Measurements from ENCODE around the gene ABCB4.
A peak's percentile ranks its signal among the peaks of the same experiment; 100 is the strongest.

ABCB4 gene

DNA sequence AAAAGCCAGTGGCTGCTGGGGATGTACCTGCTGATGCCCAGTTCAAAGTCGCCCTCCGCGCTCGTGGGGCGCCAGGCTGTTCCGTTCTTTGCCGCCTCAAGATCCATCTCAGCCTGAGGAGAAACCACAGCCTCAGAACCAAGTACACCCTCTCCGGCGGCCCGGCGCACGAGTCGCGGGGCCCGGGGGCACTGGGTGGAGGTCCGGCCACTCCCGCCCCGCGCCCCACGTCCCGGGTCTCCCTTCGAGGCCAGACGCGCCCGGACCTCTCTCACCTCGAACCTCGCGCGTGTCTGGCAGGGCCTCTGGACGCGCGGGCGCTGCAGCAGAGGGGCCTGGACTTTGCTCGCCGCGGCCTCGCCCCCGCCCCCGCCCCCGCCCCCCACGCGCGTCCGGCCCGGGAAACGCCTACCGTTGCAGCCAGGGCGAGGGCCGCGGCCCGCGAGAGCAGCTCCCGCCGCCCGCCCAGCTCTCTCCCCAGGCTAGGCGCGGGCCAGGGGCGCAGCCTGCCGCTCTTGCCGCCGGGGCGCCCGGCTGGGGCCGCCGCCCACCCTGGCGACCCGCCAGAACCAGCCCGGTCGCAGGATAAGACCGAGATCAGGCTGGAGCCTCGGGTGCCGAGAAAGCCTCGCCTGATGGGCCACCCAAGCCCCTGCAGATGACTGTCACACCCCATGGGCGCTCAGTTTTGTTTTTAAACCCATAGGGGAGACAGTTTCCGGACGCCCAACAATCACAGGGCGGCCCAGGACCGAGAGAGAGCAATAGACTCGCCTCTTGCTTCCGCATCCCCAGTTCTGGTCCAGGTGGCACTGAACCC is at the start of gene ABCB4:
Gene ABCB4 (minus strand): TSS at position 322 of the 820 bp plus-strand sequence. CDS start 215 bp downstream, at position 107.
- no peak for DNase-seq

DNA sequence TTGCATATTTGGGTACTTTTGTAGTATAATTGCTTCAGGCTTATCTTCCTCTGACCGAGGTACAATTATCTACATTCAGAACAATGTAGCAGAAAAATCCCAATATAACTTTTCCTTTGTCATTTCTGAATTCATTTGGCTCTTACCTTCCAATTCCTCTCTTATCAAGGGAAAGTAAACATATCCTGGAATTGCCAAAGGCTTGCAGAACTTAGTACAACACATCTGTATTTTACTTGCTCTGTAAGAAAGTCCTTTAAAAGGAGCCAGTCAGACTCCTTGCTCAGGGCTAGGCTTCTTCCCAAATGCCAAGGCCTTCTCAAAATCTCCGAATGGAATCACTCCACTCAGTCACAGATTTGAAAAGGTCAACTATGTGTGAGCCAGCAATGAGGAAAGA is 43.3 kb upstream of the ABCB4 start:
- no peak for DNase-seq

DNA sequence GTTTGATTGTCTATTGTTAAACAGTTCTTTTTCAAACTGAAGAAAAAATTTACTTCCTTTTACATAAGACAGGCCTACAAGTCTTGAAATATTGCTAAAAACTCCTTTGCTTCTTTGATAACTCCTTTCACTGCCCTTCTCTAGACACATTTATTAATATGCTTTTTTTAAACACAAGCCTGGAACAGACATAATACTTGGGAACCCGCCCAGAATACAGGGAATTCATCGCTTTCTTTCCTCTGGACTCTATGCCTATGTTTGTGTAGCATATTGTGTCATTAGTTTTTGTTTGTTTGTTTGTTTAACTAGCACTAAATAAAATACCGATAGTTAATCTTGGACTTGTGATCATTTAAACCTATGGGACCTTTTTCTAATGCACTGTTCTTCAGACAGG is 42.4 kb upstream of the ABCB4 start:
- DNase-seq: no peak

DNA sequence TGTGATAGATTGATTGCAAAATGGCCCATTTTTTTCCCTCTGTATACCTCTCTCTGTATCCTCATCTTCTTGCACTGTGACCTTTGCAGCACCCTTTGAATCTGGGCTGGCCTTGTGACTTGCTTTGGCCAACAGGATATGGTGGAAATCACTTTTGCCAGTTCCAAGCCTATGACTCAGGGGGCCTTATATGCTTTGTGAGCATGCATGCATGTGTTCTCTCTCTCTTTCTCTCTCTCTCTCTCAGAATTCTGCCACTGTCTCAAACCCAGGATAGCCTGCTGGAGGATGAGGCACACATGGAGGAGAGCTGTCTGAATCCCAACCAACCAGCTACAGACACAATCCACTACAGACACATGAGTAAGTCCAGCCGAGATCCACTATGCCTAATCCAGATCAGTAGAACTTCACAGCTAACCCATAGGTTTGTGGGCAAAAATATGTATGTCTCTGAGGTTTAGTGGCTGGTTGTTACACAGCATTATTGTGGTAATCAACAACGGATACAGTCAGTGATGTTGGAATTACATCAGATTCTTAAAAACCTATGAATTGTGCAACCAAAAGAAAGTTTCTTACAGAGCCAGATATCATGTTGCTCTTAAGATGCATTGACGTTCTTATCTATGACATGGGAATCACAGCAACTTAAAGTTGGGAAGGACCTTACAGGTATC is 41.8 kb upstream of the ABCB4 start:
- no peak for DNase-seq

DNA sequence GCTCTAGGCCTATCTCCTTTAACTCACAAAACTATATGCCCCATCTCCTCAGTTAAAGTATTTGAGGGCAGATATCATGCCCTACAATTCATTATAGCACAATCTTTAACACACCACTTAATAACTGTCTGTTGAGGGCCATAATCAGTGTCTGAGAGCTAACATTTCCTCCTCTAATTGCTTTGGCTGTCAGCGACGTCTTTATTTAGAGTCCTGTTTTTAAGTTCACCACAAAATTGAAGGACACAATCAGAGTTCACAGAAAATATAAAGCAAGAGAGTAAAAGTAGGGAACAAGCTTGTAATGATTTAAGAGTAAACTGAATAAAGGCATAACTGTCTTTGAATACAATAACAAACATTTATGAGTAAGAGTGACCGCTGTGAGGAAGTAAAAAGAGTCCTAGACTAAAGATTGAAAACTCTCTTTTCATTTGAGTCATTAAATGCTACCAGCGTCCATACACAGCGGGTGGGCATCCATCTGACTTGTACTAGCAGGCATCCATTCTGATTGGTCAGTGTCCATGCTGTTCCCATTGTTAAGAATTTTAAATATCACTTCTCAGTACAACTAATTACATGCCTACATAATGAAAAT is 38.4 kb upstream of the ABCB4 start:
- DNase-seq: no peak

DNA sequence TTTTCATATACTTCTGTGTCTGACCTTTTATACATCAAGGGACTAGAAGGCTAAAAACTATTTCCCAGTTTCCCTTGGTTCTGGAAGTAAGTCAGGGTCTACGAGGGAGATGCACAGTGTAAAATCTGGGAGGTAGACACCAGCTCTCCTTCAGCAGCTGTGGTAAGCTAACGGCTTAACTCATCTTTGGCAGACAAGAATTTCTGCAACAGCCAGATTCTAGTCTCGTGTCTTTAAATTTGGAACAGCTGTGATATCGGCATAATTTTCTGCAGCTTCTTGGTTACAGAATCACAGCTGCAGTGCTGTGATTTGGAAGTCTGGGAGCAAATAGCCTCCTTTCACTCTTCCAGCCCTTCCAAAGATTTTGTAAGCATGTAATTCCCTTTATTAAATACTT is 37.4 kb upstream of the ABCB4 start:
- no peak for DNase-seq

DNA sequence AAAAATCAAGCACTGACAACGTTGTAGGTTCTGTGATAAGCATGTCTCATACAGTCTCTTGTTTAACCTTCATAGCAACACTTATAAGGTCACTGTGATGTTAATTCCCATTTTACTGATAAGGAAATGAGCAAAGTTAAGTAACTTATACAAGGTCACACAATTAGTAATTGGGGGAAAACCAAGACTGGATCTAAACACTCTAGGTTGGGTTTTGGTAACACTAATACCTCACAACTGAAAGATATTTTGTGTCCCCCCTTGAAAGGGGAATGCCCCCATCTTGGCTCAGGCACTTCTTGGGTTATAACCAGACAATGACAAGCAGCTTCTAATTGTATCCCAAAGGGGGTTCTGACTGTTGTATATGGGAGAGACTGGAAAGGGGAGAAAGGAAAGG is 36.0 kb upstream of the ABCB4 start:
- DNase-seq: no peak

DNA sequence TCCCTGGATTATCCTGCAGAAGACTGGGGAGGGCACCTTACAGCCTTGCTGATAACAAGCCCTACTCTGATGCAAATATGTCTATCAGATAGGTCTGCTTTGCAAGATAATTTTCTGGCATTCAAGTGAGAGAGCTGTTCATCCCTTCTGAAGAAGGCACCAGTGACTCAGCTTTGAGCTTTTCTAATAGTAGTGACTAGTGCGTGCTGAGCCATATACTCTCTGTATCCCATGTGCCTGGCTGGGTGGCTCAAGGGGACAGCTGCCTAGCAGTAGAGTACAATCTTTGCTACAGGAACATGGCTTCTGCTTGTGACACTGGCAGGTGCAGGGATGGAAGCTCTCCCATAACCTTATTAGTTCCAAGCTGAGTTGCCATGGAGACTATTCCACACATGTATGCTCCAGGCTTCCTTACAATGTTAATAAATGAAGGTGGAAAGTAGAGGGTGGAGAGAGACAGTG is 35.0 kb upstream of the ABCB4 start:
- no peak for DNase-seq

DNA sequence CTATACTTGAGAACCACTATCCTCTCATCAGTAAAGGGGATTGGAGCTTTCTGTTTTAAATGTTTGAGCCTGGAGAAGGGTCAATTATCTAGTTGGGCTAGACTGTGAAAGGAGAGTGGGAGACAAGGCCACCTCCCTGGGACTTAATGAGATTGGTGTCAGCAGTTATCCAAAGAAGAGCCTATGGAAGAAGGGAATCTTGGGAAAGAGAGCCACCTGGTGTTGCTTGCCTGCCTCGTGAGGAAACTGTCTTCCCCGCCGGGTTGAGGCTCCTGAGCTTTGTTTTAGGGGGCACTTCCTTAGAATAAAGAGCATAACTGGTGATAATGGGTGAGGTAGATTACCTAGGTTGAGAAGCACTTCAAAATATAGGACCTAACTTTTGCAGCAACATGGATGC is 32.0 kb upstream of the ABCB4 start:
- DNase-seq: no peak

DNA sequence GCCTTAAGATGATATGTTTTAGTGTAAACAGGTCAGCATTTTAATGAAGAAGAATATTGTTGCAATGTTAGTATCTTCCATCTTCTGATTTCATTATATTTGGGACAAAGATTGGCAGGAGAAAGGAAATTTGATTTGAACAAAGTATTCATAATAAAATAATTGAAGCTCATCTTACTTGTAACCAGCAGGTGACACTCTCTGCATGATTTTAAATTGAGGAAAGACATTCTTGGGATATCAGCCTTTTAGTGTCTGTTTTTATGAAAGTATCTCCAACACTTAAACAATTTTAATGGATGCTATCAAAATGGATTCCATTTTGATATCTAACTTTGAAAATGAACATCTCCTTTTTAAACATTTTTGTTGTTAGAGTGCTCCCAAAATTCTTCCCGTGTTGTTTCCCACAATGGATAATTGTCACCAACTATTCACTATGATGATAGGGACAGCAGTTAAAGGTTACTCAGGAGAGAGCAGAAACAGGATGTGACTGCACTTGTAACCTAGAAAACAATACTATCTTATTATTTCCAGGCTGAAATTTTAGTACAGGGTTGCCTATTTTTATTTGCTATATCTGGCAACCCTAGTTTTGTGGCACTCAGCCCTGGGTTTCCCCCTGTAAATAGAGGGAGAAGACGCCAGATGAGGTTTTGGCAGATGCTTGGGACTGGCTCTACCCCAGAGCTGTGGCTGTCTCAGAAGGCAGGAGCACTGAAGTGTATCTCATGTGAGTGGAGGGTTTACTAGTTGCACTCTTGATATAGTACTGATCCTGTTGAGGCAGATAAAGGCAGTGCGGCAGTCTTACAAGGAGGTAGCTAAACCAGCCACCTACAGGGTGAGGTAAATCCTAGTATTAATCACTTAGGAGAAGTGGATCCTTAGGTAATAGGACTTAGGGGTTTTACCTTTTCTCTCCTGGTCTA is 31.0 kb upstream of the ABCB4 start:
- peak in 1 of 6 experiments; percentile 4 for DNase-seq

DNA sequence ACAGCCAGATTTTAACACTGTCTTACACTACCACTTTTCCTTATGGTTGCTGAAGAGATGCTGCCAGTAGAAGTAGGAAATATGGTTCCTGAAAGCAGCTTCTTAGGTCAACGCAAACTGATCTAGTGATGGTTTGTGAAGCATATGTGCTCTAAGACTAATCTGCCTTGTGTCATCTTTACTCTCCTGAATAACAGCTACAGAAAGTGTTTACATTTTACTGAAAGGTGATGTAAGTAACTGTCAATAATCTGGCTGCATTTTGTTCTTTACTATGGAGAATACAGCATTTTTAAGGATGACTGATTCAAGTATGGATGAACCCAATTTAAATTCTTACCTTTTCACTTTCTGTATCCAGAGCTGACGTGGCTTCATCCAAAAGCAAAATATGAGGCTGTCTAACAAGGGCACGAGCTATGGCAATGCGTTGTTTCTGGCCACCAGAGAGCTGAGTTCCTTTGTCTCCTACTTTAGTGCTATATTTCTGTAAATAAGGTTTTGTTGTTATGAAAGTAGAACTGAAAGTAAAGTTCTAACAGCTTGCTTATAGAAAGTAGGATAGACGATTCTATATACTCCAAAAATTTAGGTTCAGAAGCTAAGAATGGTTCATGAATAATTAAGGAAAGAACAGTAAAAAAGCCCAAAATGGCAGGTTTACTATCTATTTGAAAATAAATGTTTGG is 30.2 kb upstream of the ABCB4 start:
- no peak for DNase-seq

DNA sequence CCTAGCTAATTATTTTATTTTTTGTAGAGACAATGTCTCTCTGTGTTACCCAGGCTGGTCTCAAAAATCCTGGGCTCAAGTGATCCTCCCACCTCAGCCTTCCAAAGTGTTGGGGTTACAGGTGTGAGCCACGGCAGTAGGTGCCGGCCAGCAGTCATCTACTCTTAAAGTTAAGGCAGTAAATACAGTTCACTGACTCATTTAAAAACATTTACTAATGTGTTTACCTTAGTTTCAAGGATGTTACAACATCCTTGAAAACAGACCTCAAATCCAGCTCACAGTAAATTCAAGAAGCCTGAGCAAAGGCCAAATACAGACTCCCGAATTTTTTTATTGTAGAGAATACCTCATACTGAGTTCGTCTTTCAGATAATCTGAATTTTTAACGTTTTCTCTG is 29.6 kb upstream of the ABCB4 start:
- DNase-seq: no peak

DNA sequence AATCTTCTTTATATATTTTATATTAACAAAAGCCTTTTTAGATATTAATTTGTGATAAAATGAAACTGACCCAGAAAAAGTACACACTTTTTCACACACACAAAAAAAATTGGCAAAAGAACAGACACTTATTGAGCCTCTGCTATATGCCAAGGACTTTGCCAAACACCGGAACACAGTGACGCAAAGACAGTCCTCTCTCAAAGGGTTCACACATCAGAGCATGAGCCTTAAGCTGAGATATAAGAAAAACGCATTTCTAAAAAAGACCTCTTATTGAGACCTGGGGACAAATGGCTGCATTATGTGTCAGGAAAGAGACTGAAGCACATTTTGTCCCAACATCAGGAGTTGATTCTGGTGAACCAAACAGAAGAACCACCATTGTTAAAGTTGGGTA is 24.0 kb upstream of the ABCB4 start:
- no peak for DNase-seq

DNA sequence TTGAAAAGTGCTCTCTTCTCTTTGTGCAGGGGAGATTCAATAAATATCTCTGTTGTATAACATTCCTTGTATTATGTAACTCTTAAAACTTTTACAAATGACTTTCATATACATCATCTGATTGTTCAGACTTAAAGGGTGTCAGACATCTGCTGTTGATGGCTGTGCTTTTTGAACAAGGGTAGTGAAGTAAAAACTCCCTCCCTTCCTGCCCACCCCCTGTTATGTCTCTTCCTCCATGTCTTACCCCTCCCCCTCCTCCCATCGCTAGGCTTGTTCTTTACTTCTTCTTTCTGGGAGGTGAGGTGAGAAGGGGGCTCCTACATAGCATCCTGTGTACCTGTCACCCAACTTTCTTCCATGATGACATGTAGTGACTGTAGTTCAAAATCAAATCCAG is 23.4 kb upstream of the ABCB4 start:
- no peak for DNase-seq

DNA sequence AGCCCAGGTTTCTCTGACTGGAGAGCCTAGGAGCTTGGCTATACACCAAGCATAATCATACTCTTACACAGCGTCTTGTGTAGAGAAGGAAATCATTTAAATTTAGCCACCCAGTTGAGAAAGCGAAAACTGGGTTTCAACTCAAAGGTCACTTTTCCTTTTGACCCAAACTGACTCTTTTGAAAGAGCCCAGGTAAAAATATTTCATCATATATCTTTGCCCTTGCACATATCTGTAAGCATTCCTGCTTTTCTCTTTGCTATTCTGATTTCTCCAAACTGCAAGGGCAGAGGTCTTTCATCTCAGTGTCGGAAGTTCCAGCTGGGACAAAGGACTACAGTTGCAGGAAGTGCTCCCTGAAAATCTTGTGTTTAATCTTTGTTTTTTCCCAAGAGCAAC is 22.0 kb upstream of the ABCB4 start:
- no peak for DNase-seq

DNA sequence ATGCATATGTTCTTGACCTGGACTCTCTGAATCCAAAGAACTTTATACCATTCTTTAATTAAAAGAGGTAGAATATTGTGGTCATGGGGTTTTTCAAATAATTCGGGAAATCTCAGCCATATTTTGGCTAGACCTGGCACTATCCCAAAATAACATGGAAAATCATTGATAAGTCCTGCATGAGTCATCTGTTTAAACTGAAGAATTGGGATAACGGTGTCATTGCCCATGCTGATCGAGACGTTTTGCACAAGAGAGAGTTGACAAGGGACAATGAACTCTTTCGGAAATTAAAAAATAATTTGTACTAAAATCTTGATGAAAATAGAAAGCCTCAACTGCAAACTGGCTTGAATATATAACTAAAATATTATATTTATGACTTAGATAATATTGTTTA is 19.9 kb upstream of the ABCB4 start:
- no peak for DNase-seq

DNA sequence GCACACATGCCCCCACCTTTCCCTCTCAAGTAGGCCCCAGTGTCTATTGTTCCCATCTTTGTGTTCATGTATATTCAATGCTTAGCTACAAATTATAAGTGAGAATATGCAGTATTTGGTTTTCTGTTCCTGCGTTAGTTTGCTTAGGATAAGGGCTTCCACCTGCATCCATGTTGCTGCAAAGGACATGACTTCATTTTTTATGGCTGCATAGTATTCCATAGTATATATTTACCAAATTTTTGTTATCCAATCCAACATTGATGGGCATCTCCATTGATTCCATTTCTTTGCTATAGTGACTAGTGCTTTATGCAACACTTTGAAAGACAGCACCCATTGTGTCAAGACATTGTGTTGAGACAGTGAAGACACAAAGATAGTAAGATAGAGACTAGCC is 19.0 kb upstream of the ABCB4 start:
- no peak for DNase-seq

DNA sequence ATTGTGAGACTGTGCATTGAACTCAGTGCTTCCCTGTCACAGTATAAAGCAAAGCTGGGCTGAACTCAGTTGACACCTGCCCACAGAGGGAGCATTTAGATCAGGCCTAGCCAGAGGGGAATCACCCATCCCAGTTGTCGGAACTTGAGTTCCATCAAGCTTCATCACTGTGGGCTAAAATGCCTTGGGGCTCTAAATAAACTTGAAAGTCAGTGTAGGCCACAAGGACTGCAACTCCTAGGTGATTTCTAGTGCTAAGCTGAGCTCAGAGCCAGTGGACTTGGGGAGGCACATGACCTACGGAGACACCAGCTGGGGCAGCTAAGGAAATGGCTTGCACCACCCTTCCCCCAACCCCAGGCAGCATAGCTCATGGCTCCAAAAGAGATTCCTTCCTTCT is 7.7 kb upstream of the ABCB4 start:
- no peak for DNase-seq

DNA sequence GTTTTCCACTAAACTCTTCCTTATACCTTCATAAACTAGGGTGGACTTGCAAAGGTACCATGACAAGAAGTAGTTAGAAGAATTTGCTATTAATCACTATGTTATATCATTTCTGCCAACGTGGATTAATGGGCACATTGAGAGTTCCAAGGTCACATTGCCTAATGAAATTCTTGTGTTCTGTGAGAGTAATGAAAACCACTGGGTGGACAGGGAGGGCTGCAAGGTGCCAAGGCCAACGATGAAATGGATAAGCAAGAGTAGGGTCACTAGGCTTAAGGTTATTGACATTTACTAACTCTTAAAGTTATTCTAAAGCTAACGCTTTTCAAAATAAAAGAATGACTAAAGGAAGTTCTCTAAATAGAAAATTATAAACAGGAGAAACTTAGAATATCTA is 6.6 kb upstream of the ABCB4 start:
- no peak for DNase-seq

DNA sequence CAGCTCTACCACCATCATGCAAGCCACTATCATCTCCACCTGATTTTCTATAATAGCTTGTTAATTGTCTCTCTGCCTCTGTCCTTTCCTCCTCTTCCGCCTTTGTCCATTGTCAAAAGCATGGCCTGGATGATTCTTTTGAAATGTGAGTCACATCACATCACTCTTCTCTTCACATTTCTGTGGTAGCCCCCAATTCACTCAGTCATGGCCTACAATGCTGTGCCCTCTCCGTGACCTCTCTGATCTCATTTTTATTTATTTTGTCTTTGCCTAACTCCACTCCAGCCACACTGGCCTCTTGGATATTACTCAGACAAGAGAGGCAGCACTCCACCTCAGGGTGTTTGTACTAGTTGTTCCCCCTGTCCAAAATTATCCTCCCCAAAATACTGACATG is 4.9 kb upstream of the ABCB4 start:
- DNase-seq: no peak

DNA sequence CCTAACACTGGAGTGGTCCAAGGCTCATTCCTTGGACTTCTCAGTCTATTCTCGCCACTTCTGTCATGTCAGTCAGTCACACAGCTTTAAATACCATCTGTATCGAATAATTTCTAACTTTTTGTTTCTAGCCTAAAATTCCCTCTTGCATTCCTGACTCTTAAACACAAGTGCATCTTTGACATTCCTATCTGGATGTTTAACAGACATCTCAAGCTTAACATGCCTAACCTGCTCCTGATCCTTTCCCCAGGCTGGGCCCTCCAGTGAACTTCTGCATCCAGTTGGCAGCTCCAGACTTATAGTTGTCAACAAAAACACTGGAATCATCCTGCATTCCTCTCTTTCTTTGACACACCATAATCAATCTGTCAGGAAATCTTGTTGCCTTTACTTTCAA is 4.5 kb upstream of the ABCB4 start:
- DNase-seq: no peak

DNA sequence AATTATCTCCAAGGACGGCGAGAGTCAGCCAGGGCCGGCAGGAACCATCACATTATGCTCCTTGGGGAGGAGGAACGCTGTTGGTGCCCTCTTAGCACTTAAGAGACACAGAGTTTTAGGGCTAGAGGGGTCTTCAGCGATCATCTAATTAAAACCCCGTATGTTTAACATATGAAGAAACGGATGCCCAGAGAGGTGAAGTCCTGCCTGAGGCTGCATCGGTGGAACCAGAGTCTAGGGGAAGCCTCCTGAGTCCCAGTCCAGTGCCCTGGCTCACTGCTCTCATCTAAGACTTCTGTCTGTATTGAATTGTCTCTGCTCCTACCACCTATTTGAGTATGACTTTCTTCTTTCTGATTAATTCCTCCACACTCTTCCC is 688 bp upstream of the ABCB4 start:
- no peak for DNase-seq

Data from stimulated activated naive CD4-positive, alpha-beta T cell (primary cell).